Prostate gland (tissue), 2 donors: ENCODE data around the gene PRCP.

Experiments used
- CTCF ChIP-seq, 4 experiments: fragments of 200-600 bp in 2 of 4; fragments of 450-650 bp in 2 of 4; sonication (generic) in 2 of 4; IDR thresholded peaks; 1 replicate in 3 of 4; 2 replicates in 1 of 4; pipeline ENCODE4 v1.5.1; 2016 to 2019; ENCODE audit warnings: antibody characterized with exemption in 4 of 4, mild to moderate bottlenecking in 2 of 4, moderate library complexity in 2 of 4
- POLR2A ChIP-seq: fragments of 450-650 bp; IDR thresholded peaks from one replicate; pipeline ENCODE4 v1.6.1; 2016; ENCODE audit warnings: antibody characterized with exemption, mild to moderate bottlenecking
- POLR2AphosphoS5 ChIP-seq: sonication (generic); formaldehyde crosslinking; IDR thresholded peaks from one replicate; pipeline ENCODE4 v1.6.1; 2017; ENCODE audit warnings: antibody characterized with exemption

- TF ChIP-seq CTCF (IDR thresholded peaks at IDR 0.05) (no peak), POLR2A (no peak), POLR2AphosphoS5 (no peak)
Measured at GRCh38 chr11:82786001-82786400, 114.2 kb downstream of the PRCP start.
